HG03039 (cell line): ENCODE measurements around the gene HSPA12A.

ENCODE experiments used
- ATAC-seq: cut with Tn5 transposase; IDR thresholded peaks from one replicate; pipeline ENCODE4 v1.9.1; 2021; ENCODE audit warnings: mild to moderate bottlenecking, moderate library complexity; ENCODE audit not compliant: unreplicated experiment

The HSPA12A gene

DNA sequence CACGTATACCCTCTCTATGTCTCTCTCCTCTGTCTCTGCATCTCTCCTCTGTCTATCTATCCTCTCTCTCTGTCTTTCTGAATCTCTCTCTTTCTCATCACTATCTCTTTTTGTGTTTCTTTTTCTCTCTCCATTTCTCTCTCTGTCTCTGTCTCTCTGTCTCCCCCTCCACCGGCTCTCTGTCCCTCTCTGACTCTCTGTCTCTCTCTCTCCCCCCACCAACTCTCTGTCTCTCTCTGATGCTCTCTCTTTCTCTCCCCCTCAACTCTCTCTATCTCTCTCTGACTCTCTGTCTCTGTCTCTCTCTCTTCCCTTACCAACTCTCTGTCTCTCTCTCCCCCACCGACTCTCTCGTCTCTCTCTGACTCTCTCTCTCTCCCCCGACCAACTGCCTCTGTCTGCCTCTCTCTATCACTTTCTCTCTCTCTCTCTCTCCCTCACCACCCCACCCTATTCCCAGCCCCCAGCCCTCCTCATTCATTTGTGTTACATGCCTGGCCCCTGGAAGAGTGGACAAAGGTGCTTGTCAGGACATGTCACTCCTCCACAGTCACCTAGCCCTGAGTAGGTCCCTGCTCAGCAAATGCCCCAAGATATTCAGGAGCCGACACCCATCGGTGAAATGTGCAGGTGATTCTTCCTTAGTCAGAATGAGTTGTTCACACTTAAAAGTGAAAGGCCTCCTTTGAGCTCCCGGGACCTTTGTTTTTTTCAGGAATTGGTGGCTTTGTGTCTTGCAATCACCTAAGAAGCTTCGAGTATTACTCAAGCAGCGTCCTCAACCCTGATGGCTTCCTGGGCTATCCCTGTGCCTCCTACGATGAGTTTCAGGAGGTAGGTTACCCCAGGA lies 108.0 kb downstream of the HSPA12A start:
- no peak for ATAC-seq

DNA sequence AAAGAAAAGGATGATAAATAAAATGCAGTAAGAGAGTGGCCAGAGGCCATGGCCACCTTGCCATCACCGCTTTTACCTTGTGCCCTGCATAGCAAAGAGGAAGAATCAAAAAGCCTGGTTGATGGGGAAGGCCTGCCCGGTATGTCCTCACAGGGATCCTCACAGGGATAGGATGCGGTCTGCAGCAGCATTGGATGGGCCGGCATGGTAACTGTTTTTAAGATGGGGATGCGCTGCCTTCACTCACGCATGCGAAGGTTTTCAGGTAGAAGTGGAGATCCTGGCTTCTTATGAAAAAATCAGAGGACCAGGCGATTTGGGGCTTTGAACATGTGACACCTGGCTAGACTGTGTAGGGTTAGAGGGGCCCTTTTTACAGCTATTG lies 109.2 kb downstream of the HSPA12A start:
- no peak for ATAC-seq

DNA sequence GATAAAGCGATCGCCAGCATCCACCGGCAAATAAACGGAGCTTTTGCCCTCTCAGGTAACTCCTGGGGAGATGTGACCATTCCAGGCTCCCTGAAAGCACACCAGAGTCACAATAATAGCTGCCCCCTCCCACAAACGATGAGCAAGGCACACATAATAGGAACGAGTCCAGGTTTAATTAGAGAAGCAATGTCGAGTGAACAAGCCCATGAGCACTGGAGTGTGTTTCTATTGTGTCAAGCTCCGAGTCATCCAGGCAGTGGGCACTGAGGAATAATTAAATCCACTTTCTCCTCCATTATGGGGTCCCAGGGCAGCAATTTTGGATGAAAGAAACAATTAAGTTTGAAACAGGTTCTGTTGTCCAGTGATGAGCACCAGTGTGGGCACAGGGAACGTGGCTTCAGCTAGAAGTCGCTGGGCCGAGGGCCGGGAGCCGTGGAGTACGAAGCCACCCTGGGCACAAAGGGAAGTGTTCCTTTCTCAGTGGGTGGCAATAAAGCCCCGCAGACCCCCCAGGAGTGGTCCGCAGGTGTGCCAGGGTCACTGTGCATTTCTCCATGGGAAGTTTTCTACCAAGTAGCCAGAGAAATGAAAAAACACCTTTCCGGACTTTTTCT lies 109.7 kb downstream of the HSPA12A start:
- ATAC-seq: no peak

DNA sequence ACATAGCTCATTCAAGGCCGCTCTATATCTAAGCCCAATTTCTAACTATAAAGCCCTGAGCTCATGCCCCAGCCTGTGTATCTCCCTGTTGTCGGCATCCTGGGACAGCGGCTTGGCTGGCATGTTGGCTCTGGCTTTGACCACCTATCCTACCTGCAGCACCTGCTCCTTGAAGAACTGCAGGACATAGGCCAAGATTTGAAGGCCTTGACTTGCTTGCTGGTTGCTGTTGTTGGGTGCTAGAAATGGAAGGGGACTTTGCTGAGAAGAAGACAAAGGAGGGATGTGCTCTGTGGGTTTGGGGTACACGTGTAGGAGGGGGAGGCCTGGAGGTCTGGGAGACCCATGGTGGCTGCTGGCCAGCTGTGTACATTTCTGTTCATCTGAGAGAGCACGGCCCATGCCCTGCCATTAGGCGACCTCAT lies 110.5 kb downstream of the HSPA12A start:
- ATAC-seq: no peak

DNA sequence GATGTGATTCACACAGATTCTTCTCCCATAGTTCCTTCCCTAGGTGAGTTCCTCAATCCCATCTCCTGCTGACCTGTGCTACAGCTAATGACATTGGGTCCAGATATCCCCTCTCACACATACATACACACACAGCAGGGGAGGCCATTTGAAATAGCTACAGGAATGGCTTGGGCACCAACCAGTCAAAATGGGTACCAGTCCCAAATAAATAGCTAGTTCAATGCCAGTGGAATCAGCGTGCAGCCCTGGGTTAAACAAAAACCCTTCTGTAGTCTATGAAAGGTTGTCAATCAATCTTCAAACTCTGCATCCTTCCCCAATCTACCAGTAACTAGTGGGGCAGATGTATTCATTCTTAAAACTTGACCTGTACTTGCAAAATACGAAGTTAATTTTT lies 112.3 kb downstream of the HSPA12A start:
- no peak for ATAC-seq

DNA sequence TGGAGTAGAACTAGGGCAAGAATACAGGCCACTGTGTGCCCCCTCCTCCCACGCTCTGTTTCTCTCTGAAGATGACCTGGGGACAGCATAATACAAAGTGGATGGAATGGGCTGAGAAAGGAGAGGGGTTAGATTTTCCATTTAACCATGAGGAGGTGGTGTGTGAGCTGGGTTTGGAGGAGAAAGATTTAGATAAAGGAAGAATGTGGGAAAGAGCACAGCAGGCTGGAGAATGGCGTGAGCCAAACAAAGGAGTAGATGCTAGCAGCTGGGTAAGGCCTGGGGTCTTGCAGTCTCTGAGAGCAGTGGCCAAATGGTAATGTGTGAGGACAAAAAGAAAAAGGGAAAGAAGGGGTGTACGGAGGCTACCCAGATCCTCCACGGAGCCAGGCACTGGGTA lies 113.0 kb downstream of the HSPA12A start:
- ATAC-seq: no peak

DNA sequence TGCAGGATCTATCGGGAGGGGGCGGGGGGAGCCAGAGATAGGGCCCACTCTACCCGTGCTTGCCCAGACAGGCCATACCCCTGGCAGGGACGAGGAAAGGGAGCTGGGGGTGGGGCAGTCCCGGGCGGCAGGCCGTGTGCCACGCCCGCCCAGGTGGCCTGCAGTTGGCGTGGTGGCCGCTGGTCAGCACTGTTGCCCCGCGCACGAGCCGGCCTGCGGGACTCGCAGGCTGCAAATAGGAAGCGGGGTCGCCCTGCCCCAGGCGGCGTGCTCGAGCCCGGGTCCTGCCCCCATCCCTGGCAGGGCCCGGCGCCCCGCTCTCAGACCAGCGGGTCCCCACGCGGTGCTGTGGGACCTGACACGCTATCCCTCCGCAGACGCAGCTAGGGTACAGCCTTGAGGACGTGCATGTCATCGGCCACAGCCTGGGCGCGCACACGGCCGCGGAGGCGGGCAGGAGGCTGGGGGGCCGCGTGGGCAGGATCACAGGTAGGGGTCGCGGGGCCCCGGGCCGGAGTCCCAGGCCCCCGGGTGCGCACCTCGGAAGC lies 114.9 kb downstream of the HSPA12A start:
- no peak for ATAC-seq

DNA sequence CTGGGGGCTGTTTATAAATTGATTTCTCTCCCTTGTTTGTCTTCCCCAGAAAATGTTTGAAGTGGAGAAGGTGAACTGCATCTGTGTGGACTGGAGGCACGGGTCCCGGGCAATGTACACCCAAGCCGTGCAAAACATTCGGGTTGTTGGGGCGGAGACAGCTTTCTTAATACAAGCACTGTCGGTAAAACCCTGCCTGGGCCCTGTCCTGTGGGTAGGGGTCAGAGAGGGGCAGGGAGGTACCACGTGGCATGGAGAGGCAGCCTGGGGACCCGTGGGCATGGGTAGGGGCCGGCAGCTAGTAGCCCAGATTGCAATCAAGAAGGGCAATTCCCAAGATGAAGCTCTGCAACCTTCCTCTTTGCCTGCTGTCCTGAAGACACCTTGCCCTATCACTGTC lies 115.6 kb downstream of the HSPA12A start:
- ATAC-seq: no peak

DNA sequence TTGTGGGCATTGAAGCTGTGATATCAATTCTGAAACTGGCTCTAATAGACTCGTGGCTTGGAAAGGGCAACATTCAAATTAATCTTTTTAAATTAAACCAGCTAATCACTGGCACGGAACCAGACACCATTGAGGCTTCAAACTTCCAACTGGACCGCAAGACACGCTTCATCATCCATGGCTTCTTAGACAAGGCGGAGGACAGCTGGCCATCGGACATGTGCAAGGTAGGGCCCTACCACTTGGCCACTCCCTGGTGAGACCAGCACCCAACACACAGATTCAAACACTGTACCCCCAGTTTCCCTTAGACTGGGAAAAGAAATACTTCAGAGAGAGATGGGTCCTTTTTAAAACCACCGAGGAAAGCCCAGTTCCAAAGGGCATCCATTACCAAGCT lies 116.5 kb downstream of the HSPA12A start:
- ATAC-seq: no peak

DNA sequence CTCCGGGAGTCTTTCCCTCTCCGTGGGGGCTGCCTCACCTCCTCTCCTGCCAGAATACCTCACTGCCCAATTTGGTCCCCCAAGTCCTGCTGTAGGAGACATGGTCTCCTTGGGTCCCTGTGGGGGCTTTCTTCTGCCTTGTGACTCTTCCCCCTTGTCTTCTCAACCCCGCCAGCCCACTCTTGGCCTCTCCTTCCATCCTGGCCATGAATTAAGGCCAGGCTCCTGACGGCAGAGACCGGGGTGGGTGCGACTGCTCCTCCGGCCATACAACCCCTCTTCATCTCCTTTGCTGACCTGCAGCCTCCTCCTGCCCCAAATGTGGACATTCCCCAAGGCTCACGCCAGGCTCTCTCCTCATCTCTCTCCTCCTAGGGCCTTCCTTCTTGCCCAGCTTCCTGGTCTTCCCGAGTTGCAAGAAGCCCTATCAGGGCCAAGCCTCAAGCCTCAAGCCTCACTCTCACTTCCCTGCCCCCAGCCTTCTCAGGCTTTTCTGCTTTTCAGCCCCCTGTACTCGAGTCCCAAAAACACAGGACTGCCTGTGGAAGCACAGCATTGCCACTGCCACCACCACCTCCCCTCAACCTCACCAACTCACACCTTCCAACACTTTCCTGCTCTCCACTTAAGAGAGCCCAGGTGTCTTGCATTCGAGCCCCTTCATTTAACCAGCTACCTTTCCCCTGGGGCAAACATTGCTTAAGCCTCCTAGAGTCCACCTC lies 120.3 kb downstream of the HSPA12A start:
- no peak for ATAC-seq

DNA sequence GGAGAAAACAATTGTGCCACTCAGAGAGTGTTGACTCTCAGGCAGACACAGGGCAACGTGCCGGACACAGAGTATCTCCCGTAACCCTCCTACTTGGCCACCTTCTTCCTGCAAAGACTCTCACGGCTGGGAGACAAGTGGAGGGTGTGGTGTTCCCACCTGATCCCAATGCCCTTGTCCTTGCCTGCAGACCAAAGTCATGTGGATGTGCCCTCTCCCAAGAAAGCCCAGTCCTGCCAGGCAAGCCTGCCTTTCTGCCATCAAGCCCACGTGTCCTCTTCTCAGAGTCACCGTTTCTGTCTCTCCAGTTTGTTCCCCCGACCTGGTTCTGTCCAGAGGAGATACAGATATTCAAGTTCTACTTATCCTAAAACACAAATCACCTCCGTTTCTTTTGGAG lies 120.9 kb downstream of the HSPA12A start:
- no peak for ATAC-seq
